Muscle of leg (tissue), 11 donors: Measurements from ENCODE around the gene ZNF605. TPM values are rescaled to one million over a fixed set of nuclear protein-coding genes. Genes with fewer than 3 reads are reported as not detected.
"Not testable (repeated sequence)": the region's sequence is repeated elsewhere in the genome, so short reads cannot be mapped to it uniquely, and the experiment has no call there.

Source experiments
- DNase-seq: peaks from one replicate; pipeline ENCODE4 v3.0.0; 2013
- H3K27ac ChIP-seq: one replicate; pipeline ENCODE4 v1.5.1; 2013; ENCODE audit warnings: mild to moderate bottlenecking, low read length, control low read depth
- H3K27me3 ChIP-seq: one replicate; pipeline ENCODE4 v1.6.1; 2013; ENCODE audit warnings: low read length; ENCODE audit not compliant: control insufficient read depth, insufficient read depth
- H3K36me3 ChIP-seq: one replicate; pipeline ENCODE4 v1.6.1; 2013; ENCODE audit warnings: low read length; ENCODE audit not compliant: control insufficient read depth, insufficient read depth
- H3K4me1 ChIP-seq: one replicate; pipeline ENCODE4 v1.6.1; 2013; ENCODE audit warnings: low read length; ENCODE audit not compliant: control insufficient read depth, insufficient read depth
- H3K4me3 ChIP-seq: one replicate; pipeline ENCODE4 v1.5.1; 2013; ENCODE audit warnings: low read length, control low read depth
- H3K9me3 ChIP-seq: replicated peaks from 2 replicates; pipeline ENCODE4 v1.6.1; 2013; ENCODE audit warnings: low read depth, low read length; ENCODE audit not compliant: control insufficient read depth
- WGBS: methylation state at CpG from one replicate; pipeline ENCODE4 v1.1.5; 2013; ENCODE audit warnings: missing lambda C conversion rate; ENCODE audit not compliant: insufficient coverage; 5-methylcytosine and 5-hydroxymethylcytosine counted together
- polyA plus RNA-seq, 8 donors: library from polyadenylated mRNA; unstranded; fragments of 120-200 nt; gene quantifications; one replicate each; pipeline versions ENCODE4 v1.2.1 to v1.2.3, GENCODE V29; 2013; ENCODE audit warnings: inconsistent platforms in 1 of 8, low replicate concordance in 1 of 8; ENCODE audit not compliant: insufficient read length in 8 of 8, insufficient read depth in 1 of 8
- total RNA-seq: library from RNA; stranded (reverse); fragments of 120-200 nt; gene quantifications from one replicate; pipeline ENCODE4 v1.2.4, GENCODE V29; 2013

The ZNF605 gene
- total and polyA plus RNA-seq, 9 donors: 8.6 to 14.9 (median 11.0) TPM

DNA sequence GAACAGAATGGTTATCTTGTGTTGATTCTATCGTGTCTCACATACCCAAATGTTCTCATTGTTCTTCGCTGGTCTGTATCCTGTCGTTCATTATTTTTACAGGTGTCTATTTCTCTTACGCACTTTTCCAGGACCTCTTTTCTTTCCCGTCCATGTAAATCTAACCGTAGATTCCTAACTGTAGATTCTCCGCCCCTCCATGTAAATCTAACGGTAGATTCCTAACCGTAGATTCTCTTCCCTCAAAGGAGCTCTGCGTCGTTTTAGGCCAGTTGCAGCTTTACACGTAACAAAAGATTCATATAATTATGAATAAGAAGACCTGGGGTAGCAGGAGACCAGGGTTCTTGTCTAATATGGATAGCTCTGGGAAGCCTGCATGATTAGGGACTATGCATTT lies 9.7 kb upstream of the ZNF605 start:
- Histone ChIP-seq H3K4me3 (no peak overlapping the region), H3K4me1 (no peaks in the 10 kb centered on the region), H3K27me3 (no peaks in the 10 kb centered on the region), H3K9me3 (peaks cover 49% of the 10 kb centered on the region), H3K27ac (no peak overlapping the region), H3K36me3 (peaks cover 8% of the 10 kb centered on the region)
- no peak for DNase-seq
- 97% methylated on average over 6 of the region's 12 CpGs for WGBS

DNA sequence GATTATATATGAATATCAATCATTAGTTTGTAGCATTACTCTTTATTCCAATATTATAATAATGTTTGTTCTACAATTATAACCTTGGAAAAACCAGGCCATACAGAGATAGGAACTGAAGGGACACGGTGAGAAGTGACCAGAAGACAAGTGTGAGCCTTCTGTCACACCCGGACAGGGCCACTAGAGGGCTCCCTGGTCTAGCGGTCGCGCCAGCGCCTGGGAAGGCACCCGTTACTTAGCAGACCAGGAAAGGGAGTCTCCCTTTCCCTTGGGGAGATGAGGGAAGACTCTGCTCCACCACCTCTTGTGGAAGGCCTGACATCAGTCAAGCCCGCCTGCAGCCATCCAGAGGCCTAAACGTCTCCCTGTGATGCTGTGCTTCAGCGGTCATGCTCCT lies 7.8 kb upstream of the ZNF605 start:
- WGBS: 51% methylated on average over 7 of the region's 10 CpGs
- peaks cover 54% of the 10 kb centered on the region for H3K9me3 ChIP-seq
- not testable (repeated sequence) for H3K36me3 ChIP-seq, DNase-seq, H3K4me1 ChIP-seq, H3K4me3 ChIP-seq, H3K27ac ChIP-seq, H3K27me3 ChIP-seq

DNA sequence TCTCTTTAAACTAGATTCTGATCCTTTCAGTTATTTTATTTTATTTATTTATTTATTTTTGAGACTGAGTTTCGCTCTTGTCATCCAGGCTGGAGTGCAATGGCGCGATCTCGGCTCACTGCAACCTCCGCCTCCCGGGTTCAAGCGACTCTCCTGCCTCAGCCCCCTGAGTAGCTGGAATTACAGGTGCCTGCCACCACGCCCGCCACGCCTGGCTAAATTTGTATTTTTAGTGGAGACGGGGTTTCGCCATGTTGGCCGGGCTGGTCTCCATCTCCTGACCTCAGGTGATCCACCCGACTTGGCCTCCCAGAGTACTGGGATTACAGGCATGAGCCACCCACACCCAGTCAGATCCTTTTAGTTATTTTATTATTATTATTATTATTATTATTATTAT lies 5.7 kb upstream of the ZNF605 start:
- not testable (repeated sequence) for H3K36me3 ChIP-seq, H3K4me1 ChIP-seq, H3K4me3 ChIP-seq, DNase-seq, H3K27me3 ChIP-seq, H3K27ac ChIP-seq
- H3K9me3 ChIP-seq: peaks cover 40% of the 10 kb centered on the region
- 92% methylated on average over 5 of the region's 14 CpGs for WGBS

DNA sequence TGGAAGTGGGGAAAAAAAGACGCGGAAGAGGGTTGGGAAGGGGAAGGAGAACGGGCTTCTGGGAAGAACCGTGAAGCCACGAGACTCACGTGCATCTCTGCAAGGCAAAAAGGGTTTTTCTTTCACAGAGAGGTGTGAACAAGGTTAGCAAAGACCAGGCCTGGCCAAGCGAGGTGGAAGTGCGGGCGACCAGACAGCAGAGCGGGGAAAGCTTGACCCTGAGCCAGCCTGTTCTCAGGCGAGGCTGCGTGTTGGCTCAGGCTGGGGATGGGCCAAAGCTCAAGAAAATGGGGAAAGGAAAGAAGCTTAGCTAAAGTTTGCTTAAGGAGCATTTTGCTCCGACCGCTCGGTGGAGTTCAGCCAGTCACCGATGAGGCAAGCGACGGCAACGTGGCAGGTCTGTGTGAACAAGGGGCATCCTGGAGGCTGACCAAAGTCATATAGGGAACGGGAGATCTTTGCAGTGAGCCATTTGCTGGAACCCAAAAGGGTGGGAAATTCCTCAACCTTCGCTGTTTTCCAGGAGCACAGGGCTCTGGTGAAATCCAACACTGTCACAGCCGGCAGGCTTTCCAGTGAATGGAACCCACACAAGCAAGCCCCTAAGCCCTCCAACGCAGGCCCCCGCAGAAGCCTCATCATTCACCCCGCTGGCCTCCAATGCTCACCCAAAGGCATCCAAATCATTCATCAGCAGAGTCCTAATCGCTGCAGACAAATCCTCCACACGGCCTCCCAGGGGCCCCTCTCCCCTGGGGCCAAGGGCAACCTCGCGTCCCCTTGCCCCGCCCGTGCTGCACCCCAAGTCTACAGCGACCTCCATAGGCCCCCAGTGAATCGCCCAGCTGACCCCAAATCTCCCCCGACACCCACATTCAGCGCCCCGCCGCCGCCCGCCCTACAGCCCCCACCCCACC lies 754 bp downstream of the ZNF605 start:
- peak; percentile 74 for DNase-seq
- H3K9me3 ChIP-seq: peaks cover 39% of the 10 kb centered on the region
- peak overlapping the region; percentile 97 for H3K27ac ChIP-seq
- no peaks in the 10 kb centered on the region for H3K27me3 ChIP-seq
- peak overlapping the region; percentile 84 for H3K4me3 ChIP-seq
- H3K4me1 ChIP-seq: peaks cover 17% of the 10 kb centered on the region
- H3K36me3 ChIP-seq: no peaks in the 10 kb centered on the region
- 6% methylated on average over 29 of the region's 39 CpGs for WGBS

DNA sequence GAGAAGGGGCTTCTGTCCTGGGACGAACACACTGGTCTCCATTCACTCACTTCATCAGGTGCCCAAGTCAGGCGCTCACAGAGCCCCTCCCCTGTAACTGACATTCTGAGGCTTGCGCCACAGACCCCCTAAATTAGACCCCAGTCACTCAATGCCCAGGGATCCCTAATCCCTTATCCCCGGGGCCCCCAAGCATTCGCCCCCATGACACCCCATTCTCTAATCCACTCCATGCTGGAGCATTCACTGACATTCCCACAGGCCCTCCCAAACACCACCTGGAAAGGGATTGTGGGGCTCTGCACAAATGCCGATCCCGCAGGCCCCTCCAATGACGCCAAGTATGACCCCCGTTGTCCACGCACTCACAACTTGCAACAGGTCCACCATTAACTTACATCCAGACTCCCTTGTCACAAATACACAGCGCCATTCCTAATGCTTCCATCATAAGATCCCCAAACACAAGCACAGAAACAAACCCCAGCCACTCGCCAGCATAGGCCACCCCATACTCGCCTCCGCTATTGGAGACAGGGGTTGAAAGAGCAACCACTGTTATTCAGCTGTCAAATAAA lies 1.5 kb downstream of the ZNF605 start:
- H3K27ac ChIP-seq: peak overlapping the region; percentile 97
- peaks cover 4% of the 10 kb centered on the region for H3K36me3 ChIP-seq
- WGBS: 74% methylated on average over 8 of the region's 14 CpGs
- no peaks in the 10 kb centered on the region for H3K27me3 ChIP-seq
- H3K4me3 ChIP-seq: peak overlapping the region; percentile 84
- H3K4me1 ChIP-seq: peaks cover 17% of the 10 kb centered on the region
- DNase-seq: no peak
- H3K9me3 ChIP-seq: peaks cover 45% of the 10 kb centered on the region

DNA sequence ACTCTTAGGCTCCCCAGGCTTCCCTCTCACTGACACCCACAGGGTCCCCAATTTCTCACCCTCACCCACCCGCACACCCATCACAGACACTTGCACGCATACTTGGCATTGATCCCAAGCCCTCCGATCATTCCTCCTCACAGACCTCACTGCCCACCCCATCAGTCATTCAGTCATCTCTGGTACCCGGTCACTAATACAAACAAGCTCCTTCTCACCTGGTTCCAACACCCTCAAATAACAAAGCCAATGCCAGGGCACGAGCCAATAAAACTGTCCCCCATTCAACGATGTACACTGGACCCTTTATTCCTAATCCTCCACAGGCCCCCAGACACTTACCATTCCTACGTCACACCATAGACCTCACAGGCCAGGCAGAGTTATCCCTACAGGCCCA lies 2.3 kb downstream of the ZNF605 start:
- no peak overlapping the region for H3K4me3 ChIP-seq
- no peaks in the 10 kb centered on the region for H3K27me3 ChIP-seq
- H3K4me1 ChIP-seq: peaks cover 17% of the 10 kb centered on the region
- DNase-seq: no peak
- H3K36me3 ChIP-seq: peaks cover 12% of the 10 kb centered on the region
- peaks cover 49% of the 10 kb centered on the region for H3K9me3 ChIP-seq
- 95% methylated on average over 7 of the region's 7 CpGs for WGBS
- no peak overlapping the region for H3K27ac ChIP-seq

DNA sequence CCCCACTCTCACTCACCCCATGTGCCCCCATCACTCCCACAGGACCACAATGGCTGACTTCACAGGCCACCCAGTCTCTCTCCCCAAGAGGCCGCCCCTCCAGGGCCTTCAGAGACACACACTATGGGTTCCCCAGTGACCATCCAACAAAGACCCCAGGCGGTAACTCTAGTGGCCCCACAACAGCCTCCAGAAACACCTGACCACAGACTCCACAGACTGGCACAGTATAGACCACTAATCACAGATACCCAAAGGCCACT lies 3.0 kb downstream of the ZNF605 start:
- no peaks in the 10 kb centered on the region for H3K27me3 ChIP-seq
- no peak overlapping the region for H3K4me3 ChIP-seq
- peaks cover 56% of the 10 kb centered on the region for H3K9me3 ChIP-seq
- H3K27ac ChIP-seq: no peak overlapping the region
- WGBS: 79% methylated on average over 2 of the region's 2 CpGs
- DNase-seq: no peak
- peaks cover 17% of the 10 kb centered on the region for H3K4me1 ChIP-seq
- H3K36me3 ChIP-seq: peaks cover 19% of the 10 kb centered on the region

DNA sequence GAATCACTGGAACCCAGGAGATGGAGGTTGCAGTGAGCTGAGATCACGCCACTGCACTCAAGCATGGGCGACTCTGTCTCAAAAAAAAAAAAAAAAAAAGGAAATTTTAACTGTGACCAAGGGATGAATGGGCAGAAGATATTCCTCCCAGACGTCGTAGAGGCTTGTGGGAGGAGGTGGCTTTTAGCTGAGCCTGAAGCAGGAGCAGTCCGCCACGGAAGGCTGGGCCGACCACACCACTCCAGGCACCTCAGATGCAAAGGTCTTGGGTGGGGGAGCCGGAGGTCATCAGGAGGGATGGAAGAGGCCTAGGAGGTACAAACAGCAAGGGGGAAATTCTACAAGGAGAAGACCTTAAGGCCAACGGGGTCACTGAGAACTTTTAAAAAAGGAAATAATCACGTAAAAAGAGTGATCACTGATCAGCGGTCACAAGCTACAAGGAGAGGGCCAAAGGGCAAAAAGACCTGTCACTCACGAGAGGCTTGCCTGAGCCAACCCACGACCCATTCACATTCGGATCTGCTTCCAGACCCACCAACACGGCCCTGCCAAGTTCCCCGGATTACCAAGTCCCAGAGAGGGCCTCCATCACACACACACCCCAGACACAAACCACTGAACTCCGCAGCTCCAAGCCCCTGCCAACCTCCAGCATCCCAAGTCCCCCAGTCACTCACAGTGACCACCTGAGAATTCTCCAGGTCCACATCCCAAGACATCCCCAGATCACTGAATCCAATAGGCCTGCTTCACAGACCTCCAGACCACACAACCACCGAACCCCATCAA lies 3.5 kb downstream of the ZNF605 start:
- Histone ChIP-seq H3K36me3 (peaks cover 20% of the 10 kb centered on the region), H3K27ac (no peak overlapping the region), H3K4me1 (peaks cover 17% of the 10 kb centered on the region), H3K27me3 (no peaks in the 10 kb centered on the region), H3K4me3 (no peak overlapping the region), H3K9me3 (peaks cover 61% of the 10 kb centered on the region)
- no peak for DNase-seq
- 95% methylated on average over 12 of the region's 18 CpGs for WGBS

DNA sequence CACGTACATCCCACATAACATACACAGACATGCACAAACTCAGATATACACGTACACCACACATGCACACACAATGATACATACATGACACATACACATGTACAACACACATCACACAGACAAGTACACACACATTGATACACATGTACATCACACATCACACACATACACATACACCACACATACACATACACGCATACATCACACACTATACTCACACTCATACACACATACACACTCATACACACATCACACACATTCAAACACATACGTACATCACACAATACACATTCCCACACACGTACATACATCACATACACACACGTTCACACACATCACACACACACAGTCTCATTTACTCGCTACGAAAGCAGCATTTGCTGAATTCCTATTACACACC lies 4.5 kb downstream of the ZNF605 start:
- WGBS: 97% methylated on average over 8 of the region's 8 CpGs
- Histone ChIP-seq H3K9me3 (peaks cover 65% of the 10 kb centered on the region), H3K36me3 (peaks cover 21% of the 10 kb centered on the region), H3K4me1 (peaks cover 16% of the 10 kb centered on the region), H3K27me3 (no peaks in the 10 kb centered on the region), H3K4me3 (no peak overlapping the region), H3K27ac (no peak overlapping the region)
- DNase-seq: no peak

DNA sequence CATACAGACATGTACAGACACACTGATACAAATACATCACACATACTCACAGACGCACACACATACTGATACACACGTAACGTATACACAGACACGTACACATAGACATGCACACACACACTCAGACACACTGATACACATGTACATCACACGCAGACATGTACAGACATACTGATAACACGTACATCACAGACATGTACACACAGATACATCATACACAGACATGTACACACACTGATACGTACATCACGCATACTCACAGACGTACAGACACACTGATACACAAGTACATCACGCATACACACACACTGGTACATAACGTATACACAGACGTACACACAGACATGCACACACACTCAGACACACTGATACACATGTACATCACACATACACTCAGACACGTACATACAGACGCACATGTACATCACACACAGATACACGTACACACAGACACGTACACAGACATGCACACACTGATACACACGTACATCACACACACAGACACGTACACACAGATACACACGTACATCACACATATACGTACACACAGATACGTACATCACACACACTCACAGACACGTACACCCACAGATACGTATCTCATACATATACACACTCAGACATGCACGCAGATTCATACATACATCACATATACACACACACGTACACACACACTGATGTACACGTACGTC lies 5.1 kb downstream of the ZNF605 start:
- Histone ChIP-seq H3K9me3 (peaks cover 72% of the 10 kb centered on the region), H3K27ac (no peak overlapping the region), H3K4me3 (no peak overlapping the region), H3K27me3 (no peaks in the 10 kb centered on the region), H3K36me3 (peaks cover 28% of the 10 kb centered on the region), H3K4me1 (peaks cover 14% of the 10 kb centered on the region)
- 96% methylated on average over 27 of the region's 27 CpGs for WGBS
- no peak for DNase-seq
